ENCODE results near the gene CRY2. TPM values are rescaled to one million over a fixed set of nuclear protein-coding genes. Genes with fewer than 3 reads are reported as not detected.

CRY2 gene
- total and polyA plus RNA-seq, 10 of the 15 experiments (the other 5 are each of a cell fraction or from before 2014, with no cell fraction given): 1.2 to 14.7 (median 8.1) TPM

DNA sequence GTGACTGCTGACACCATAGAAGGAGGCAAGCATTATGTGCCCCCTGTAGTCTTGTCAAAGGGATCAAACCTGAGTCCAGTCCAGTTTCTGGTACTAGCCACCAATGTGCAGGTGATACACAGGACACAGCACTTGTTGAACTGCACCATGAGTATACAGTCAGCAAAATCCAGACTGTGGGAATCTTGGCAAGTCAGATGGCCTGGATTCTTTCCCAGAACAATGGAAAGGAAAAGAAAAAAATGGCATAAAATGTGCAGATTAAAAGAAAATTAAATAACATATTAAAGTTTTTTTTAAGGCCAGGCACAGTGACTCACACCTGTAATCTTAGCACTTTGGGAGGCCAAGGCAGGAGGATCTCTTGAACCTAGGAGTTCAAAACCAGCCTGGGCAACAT is 16.8 kb downstream of the CRY2 start (continued):
- TF ChIP-seq, protein P1, sequence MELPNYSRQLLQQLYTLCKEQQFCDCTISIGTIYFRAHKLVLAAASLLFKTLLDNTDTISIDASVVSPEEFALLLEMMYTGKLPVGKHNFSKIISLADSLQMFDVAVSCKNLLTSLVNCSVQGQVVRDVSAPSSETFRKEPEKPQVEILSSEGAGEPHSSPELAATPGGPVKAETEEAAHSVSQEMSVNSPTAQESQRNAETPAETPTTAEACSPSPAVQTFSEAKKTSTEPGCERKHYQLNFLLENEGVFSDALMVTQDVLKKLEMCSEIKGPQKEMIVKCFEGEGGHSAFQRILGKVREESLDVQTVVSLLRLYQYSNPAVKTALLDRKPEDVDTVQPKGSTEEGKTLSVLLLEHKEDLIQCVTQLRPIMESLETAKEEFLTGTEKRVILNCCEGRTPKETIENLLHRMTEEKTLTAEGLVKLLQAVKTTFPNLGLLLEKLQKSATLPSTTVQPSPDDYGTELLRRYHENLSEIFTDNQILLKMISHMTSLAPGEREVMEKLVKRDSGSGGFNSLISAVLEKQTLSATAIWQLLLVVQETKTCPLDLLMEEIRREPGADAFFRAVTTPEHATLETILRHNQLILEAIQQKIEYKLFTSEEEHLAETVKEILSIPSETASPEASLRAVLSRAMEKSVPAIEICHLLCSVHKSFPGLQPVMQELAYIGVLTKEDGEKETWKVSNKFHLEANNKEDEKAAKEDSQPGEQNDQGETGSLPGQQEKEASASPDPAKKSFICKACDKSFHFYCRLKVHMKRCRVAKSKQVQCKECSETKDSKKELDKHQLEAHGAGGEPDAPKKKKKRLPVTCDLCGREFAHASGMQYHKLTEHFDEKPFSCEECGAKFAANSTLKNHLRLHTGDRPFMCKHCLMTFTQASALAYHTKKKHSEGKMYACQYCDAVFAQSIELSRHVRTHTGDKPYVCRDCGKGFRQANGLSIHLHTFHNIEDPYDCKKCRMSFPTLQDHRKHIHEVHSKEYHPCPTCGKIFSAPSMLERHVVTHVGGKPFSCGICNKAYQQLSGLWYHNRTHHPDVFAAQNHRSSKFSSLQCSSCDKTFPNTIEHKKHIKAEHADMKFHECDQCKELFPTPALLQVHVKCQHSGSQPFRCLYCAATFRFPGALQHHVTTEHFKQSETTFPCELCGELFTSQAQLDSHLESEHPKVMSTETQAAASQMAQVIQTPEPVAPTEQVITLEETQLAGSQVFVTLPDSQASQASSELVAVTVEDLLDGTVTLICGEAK (IDR thresholded peaks at IDR 0.05; ENCODE audit: borderline replicate concordance): no peak
- TF ChIP-seq YBX1 (IDR thresholded peaks at IDR 0.05) (no peak), MTA2 (IDR thresholded peaks at IDR 0.05; ENCODE audit: low read depth) (no peak), SMARCA5 (IDR thresholded peaks at IDR 0.05) (no peak)

DNA sequence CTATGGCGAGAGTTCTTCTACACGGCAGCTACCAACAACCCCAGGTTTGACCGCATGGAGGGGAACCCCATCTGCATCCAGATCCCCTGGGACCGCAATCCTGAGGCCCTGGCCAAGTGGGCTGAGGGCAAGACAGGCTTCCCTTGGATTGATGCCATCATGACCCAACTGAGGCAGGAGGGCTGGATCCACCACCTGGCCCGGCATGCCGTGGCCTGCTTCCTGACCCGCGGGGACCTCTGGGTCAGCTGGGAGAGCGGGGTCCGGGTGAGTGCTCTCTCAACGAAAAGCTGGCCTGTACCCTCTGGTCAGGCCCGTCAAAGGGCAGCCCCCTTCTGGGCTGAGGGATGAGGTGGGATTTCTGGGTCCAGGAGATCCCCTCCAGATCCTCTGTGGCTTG is 22.3 kb downstream of the CRY2 start:
- no peaks in the 10 kb centered on the region for H3K9me3 ChIP-seq (replicated peaks; ENCODE audit: control insufficient read depth, insufficient read depth, low read length)
- CTCF ChIA-PET: interaction anchor here (0.8 to 1.1 kb wide), 2 partner anchors 96 to 137 kb away, joined by 3 to 6 read pairs; no protein-coding TSS in a partner anchor
- no peak for DNase-seq (ENCODE audit: low read depth, low spot score)
- WGBS (ENCODE audit: insufficient coverage, insufficient replicate concordance, low lambda C conversion rate, missing lambda C conversion rate): 94% methylated on average over 12 of the region's 12 CpGs
- POLR2A ChIA-PET: interaction anchor here (0.7 kb wide), 1 partner anchor 66 kb away, joined by 6 read pairs; no protein-coding TSS in a partner anchor
- H2AFZ ChIP-seq (ENCODE audit: control insufficient read depth, low read depth, low read length): no peak overlapping the region
- ATAC-seq: no peak
- no peak overlapping the region for H3K27ac ChIP-seq (ENCODE audit: control insufficient read depth, insufficient read depth)
- RAD21 ChIA-PET (ENCODE audit: unreplicated experiment): no interaction called here
- intact Hi-C loops (cut with micrococcal nuclease; ENCODE audit: unreplicated experiment): no loop called here
- H3K4me3 ChIP-seq: no peak overlapping the region
- H3K36me3 ChIP-seq (ENCODE audit: control insufficient read depth in 2 of 2, insufficient read depth in 2 of 2, low read length in 1 of 2): peaks cover 14 to 39% of the 10 kb centered on the region in 2 experiments
- no peaks in the 10 kb centered on the region for H3K27me3 ChIP-seq (replicated peaks in 1 of 2; ENCODE audit: control insufficient read depth in 2 of 2, insufficient read depth in 2 of 2, low read length in 1 of 2)
- BruUV-seq (replicated peaks): no TSS peak
- H3K9ac ChIP-seq (ENCODE audit: control insufficient read depth, insufficient read depth, low read length): no peak overlapping the region
- no peaks in the 10 kb centered on the region for H4K20me1 ChIP-seq (ENCODE audit: control insufficient read depth, insufficient read depth)
- FAIRE-seq: no peak
- H3K4me1 ChIP-seq (ENCODE audit: control insufficient read depth, insufficient read depth, low read length): no peaks in the 10 kb centered on the region
- no peaks in the 10 kb centered on the region for H3K79me2 ChIP-seq (ENCODE audit: control insufficient read depth, insufficient read depth, low read length)
- in situ Hi-C loops (cut with MboI): no loop called here
- SMC1A ChIA-PET (ENCODE audit: uncharacterized antibody, unreplicated experiment): no interaction called here
- no peak overlapping the region for H3K4me2 ChIP-seq (ENCODE audit: control insufficient read depth, insufficient read depth)
- TF ChIP-seq EED (IDR thresholded peaks at IDR 0.05; ENCODE audit: low read depth): no peak
- TF ChIP-seq, protein P2, sequence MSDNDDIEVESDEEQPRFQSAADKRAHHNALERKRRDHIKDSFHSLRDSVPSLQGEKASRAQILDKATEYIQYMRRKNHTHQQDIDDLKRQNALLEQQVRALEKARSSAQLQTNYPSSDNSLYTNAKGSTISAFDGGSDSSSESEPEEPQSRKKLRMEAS (IDR thresholded peaks at IDR 0.05; ENCODE audit: low read depth, low read length): no peak
- TF ChIP-seq TCF12 (IDR thresholded peaks at IDR 0.05; ENCODE audit: low read depth, low read length): no peak
- TF ChIP-seq, protein P3, sequence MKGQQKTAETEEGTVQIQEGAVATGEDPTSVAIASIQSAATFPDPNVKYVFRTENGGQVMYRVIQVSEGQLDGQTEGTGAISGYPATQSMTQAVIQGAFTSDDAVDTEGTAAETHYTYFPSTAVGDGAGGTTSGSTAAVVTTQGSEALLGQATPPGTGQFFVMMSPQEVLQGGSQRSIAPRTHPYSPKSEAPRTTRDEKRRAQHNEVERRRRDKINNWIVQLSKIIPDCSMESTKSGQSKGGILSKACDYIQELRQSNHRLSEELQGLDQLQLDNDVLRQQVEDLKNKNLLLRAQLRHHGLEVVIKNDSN (IDR thresholded peaks at IDR 0.05; ENCODE audit: borderline replicate concordance, extremely low read length, insufficient read depth, low read depth, low read length): no peak
- TF ChIP-seq, protein P4, sequence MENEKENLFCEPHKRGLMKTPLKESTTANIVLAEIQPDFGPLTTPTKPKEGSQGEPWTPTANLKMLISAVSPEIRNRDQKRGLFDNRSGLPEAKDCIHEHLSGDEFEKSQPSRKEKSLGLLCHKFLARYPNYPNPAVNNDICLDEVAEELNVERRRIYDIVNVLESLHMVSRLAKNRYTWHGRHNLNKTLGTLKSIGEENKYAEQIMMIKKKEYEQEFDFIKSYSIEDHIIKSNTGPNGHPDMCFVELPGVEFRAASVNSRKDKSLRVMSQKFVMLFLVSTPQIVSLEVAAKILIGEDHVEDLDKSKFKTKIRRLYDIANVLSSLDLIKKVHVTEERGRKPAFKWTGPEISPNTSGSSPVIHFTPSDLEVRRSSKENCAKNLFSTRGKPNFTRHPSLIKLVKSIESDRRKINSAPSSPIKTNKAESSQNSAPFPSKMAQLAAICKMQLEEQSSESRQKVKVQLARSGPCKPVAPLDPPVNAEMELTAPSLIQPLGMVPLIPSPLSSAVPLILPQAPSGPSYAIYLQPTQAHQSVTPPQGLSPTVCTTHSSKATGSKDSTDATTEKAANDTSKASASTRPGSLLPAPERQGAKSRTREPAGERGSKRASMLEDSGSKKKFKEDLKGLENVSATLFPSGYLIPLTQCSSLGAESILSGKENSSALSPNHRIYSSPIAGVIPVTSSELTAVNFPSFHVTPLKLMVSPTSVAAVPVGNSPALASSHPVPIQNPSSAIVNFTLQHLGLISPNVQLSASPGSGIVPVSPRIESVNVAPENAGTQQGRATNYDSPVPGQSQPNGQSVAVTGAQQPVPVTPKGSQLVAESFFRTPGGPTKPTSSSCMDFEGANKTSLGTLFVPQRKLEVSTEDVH (IDR thresholded peaks at IDR 0.05; ENCODE audit: low read depth, partially characterized antibody): no peak
- no peak for TF ChIP-seq YY1 (IDR thresholded peaks at IDR 0.05; ENCODE audit: low read depth, low read length)
- TF ChIP-seq, protein P5, sequence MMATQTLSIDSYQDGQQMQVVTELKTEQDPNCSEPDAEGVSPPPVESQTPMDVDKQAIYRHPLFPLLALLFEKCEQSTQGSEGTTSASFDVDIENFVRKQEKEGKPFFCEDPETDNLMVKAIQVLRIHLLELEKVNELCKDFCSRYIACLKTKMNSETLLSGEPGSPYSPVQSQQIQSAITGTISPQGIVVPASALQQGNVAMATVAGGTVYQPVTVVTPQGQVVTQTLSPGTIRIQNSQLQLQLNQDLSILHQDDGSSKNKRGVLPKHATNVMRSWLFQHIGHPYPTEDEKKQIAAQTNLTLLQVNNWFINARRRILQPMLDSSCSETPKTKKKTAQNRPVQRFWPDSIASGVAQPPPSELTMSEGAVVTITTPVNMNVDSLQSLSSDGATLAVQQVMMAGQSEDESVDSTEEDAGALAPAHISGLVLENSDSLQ (IDR thresholded peaks at IDR 0.05): no peak
- no peak for TF ChIP-seq RAD51 (IDR thresholded peaks at IDR 0.05)
- TF ChIP-seq KAT2A (conservative IDR thresholded peaks at IDR 0.05; ENCODE audit: control insufficient read depth, low read depth, low read length): no peak
- no peak for TF ChIP-seq MTA2 (IDR thresholded peaks at IDR 0.05; ENCODE audit: low read depth)

All from GM12878 (cell line).